Stimulated activated CD4-positive, alpha-beta T cell treated with anti-CD3 and anti-CD28 coated beads, Interleukin-4, amount 100 ng/mL, for 4 hours (primary cell): ENCODE results near the gene MBL2.

ENCODE experiments used
- DNase-seq, 2 experiments: peaks; one replicate each; pipeline ENCODE4 v3.0.0-alpha.2; 2020

MBL2 gene

DNA sequence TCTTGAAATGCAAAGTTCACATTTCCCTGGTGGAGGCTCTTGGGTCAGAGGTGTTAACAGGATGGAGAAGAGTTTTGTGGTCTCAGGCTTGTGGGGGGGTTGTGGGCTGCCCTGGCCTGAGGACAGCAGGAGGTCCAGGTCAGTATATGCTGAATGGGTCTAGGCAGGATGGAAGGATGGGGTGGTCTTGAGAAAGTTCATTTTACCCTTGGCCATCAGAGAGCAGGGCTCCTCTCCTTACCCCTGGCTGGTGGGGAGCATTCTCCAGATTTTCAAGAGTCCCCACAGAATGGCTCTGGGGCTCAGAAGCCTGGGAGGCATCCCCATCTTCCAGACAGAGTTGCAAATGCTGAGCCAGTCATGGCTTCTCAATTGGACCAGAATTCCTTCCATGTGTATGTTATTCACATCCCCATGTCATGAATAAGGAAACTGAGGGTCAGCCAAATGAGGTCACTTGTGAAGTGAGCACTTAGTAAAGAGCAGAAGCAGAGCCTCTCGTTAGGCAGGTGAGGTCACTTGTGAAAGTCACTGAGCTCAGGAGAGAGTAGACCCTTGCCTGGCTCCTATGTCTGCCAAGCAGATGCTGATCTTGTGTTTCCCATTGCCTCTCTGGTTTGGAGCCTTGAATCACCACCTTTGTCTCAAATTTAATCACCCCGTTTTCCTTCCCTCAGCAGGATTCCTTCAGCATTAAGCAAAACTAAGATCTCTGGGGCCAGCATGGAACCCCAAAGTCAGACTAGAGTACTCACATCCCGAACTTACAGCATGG lies 33.0 kb downstream of the MBL2 start:
- no peak for DNase-seq

DNA sequence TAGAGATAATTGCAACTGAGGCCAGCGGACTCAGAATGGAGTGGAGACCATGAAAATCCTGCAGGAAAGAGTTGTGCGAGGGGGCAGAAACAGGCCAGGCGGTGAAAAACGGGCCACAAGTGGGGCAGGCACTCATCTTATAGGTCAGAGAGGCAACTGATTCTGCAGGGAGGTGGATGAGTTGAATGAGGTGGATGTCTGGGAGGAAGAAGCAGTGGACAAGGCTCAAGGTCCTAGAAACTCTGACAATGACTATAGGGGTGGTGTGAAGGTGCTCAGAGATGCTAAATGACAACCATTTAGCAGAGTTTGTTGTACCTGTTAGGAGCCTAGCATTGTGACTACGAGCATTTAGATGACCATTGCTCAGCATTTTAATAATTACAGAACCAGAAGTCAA lies 33.6 kb downstream of the MBL2 start:
- DNase-seq, result no peak

DNA sequence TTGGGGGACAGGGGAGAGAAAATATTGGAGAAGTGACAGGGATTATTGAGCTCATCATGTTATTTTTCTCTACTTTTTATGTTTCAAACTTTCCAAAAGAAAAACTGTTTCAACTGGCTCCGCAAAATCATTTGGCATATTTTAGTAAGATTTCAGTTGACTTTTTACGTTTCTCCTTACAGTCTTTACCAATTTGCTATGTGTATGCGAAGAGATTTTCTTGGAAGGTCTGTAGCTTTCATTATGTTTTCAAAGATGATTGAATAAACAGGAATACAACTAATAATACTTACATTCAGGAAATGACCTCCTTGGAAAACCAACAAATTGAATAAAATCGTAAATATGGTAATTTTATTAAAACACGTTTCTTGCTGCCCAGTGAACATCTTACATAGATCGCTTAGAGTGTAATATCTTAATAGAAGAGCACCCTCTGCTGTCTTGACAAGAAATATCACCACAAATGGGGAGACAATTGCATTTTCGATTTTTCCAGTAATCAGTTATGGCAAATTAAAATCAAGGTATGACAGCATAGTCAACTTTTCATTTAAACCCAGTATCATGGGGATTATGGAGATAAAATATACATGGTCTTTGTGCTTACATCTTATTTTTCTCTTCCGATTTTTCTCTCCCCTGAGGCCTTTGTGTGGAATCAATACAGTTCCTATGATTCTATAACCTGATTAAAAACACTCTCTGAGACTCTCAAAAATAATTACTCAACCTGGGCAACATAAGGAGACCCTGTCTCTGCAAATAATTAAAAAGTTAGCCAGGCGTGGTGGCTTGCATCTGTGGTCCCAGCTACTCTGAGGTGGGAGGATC lies 43.1 kb downstream of the MBL2 start:
- no peak for DNase-seq

DNA sequence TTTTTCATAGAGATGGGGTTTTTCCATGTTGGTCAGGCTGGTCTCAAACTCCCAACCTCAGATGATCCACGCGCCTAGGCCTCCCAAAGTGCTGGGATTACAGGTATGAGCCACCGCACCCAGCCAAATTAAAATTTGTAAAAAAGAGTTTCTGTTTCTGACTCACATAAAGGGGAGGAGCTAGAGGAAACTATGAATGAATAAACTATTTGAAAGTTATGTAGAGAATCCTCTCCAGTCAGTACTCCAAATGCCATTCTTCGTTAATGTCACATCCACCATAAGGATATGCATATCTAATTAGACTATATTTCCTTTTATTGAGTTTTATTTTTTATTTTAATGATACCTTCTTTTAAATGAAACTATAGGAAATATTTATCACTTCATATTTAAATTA lies 52.6 kb downstream of the MBL2 start:
- no peak for DNase-seq
